Stimulated activated effector memory CD8-positive, alpha-beta T cell treated with anti-CD3 and anti-CD28 coated beads, Interleukin-12 subunit alpha, Interleukin-12 subunit beta, amount 100 ng/mL, for 72 hours (primary cell): ENCODE measurements around the gene TESK1.
A peak's percentile ranks its signal among the peaks of the same experiment; 100 is the strongest.
"Not testable (repeated sequence)": the region's sequence is repeated elsewhere in the genome, so short reads cannot be mapped to it uniquely, and the experiment has no call there.

Experiments
- ATAC-seq: fragments of 150-1000 bp; cut with Tn5 transposase; 2 replicates; pipeline ENCODE4 v1.10.0; 2021
- DNase-seq, 2 donors: peaks; one replicate each; pipeline ENCODE4 v3.0.0; 2021 to 2022; ENCODE audit warnings: low spot score in 2 of 2
- H3K27ac Mint-ChIP-seq: one replicate; pipeline ENCODE4 v1.8.0; 2022; ENCODE audit warnings: mild to moderate bottlenecking, mixed read lengths
- H3K36me3 Mint-ChIP-seq: one replicate; pipeline ENCODE4 v1.8.0; 2022; ENCODE audit warnings: mild to moderate bottlenecking, mixed read lengths
- H3K4me1 Mint-ChIP-seq: one replicate; pipeline ENCODE4 v1.8.0; 2022; ENCODE audit warnings: mixed read lengths
- H3K4me3 Mint-ChIP-seq: one replicate; pipeline ENCODE4 v1.8.0; 2022; ENCODE audit warnings: mild to moderate bottlenecking, mixed read lengths
- H3K9me3 Mint-ChIP-seq: one replicate; pipeline ENCODE4 v1.8.0; 2022; ENCODE audit warnings: mixed read lengths

TESK1 gene

GRCh38 chr9:35618325-35618727 is 13.3 kb downstream of the TESK1 start, which contains the start of gene CD72:
Gene CD72 (minus strand): TSS chr9:35618413. CDS start chr9:35618303, 110 bp downstream.
- peak within 1 kb of the TSS; percentile 90 for H3K4me3 Mint-ChIP-seq
- DNase-seq (no peak), ATAC-seq (no peak)
- peak within 1 kb of the TSS; percentile 98 for H3K27ac Mint-ChIP-seq
- H3K9me3 Mint-ChIP-seq: no peaks in the 10 kb centered on the region
- H3K4me1 Mint-ChIP-seq: peaks cover 75% of the 10 kb centered on the region
- peaks cover 25% of the 10 kb centered on the region for H3K36me3 Mint-ChIP-seq

- ATAC-seq (peak; percentile 85), DNase-seq (peak; percentile 36 to 78)
- Mint-ChIP-seq H3K4me3 (peak overlapping the region; percentile 90), H3K9me3 (no peaks in the 10 kb centered on the region), H3K4me1 (peaks cover 74% of the 10 kb centered on the region), H3K36me3 (peaks cover 23% of the 10 kb centered on the region), H3K27ac (peak overlapping the region; percentile 98)
These were observed 14.1 kb downstream of the TESK1 start for GRCh38 chr9:35618854-35619799.

GRCh38 chr9:35619800-35620158 is 14.7 kb downstream of the TESK1 start:
- Mint-ChIP-seq H3K4me1 (peaks cover 68% of the 10 kb centered on the region), H3K4me3 (peak overlapping the region; percentile 90), H3K36me3 (peaks cover 19% of the 10 kb centered on the region), H3K9me3 (no peaks in the 10 kb centered on the region), H3K27ac (peak overlapping the region; percentile 98)
- ATAC-seq (peak; percentile 81), DNase-seq (no peak)

- Mint-ChIP-seq H3K4me3 (no peak overlapping the region), H3K4me1 (peaks cover 19% of the 10 kb centered on the region), H3K36me3 (no peaks in the 10 kb centered on the region), H3K9me3 (no peaks in the 10 kb centered on the region), H3K27ac (no peak overlapping the region)
- DNase-seq (no peak), ATAC-seq (no peak)
These were observed 22.5 kb downstream of the TESK1 start for GRCh38 chr9:35627575-35627974.

- Mint-ChIP-seq H3K4me3 (no peak overlapping the region), H3K27ac (no peak overlapping the region), H3K4me1 (peaks cover 19% of the 10 kb centered on the region), H3K36me3 (no peaks in the 10 kb centered on the region), H3K9me3 (no peaks in the 10 kb centered on the region)
- ATAC-seq (no peak), DNase-seq (no peak)
These were observed 23.4 kb downstream of the TESK1 start for GRCh38 chr9:35628389-35628991.

- ATAC-seq (no peak), DNase-seq (no peak)
- no peaks in the 10 kb centered on the region for H3K36me3 Mint-ChIP-seq
- H3K4me3 Mint-ChIP-seq: no peak overlapping the region
- no peaks in the 10 kb centered on the region for H3K9me3 Mint-ChIP-seq
- H3K4me1 Mint-ChIP-seq: peaks cover 21% of the 10 kb centered on the region
- H3K27ac Mint-ChIP-seq: no peak overlapping the region
These were observed 24.5 kb downstream of the TESK1 start for GRCh38 chr9:35629597-35629996.

- no peaks in the 10 kb centered on the region for H3K36me3 Mint-ChIP-seq
- H3K4me1 Mint-ChIP-seq: peaks cover 58% of the 10 kb centered on the region
- peak overlapping the region; percentile 33 for H3K4me3 Mint-ChIP-seq
- ATAC-seq (no peak), DNase-seq (no peak)
- H3K27ac Mint-ChIP-seq: peak overlapping the region; percentile 89
- peaks cover 3% of the 10 kb centered on the region for H3K9me3 Mint-ChIP-seq
These were observed 30.7 kb downstream of the TESK1 start for GRCh38 chr9:35635730-35636129.

- no peaks in the 10 kb centered on the region for H3K36me3 Mint-ChIP-seq
These were observed 31.2 kb downstream of the TESK1 start for GRCh38 chr9:35636135-35636876.

GRCh38 chr9:35636877-35637246 is 31.8 kb downstream of the TESK1 start:
- Mint-ChIP-seq H3K27ac (peak overlapping the region; percentile 89), H3K4me3 (peak overlapping the region; percentile 58), H3K4me1 (peaks cover 68% of the 10 kb centered on the region)
- H3K9me3 Mint-ChIP-seq, H3K36me3 Mint-ChIP-seq, ATAC-seq, DNase-seq: not testable (repeated sequence)

More at GRCh38 chr9:35636135-35636876, 31.2 kb downstream of the TESK1 start:
- peak overlapping the region; percentile 58 for H3K4me3 Mint-ChIP-seq
- no peak for DNase-seq
- H3K27ac Mint-ChIP-seq: peak overlapping the region; percentile 89
- no peak for ATAC-seq
- H3K9me3 Mint-ChIP-seq: peaks cover 3% of the 10 kb centered on the region
- H3K4me1 Mint-ChIP-seq: peaks cover 64% of the 10 kb centered on the region

- Mint-ChIP-seq H3K4me3 (peak overlapping the region; percentile 58), H3K4me1 (peaks cover 68% of the 10 kb centered on the region), H3K27ac (peak overlapping the region; percentile 89)
- not testable (repeated sequence) for H3K9me3 Mint-ChIP-seq, ATAC-seq, H3K36me3 Mint-ChIP-seq, DNase-seq
These were observed 32.4 kb downstream of the TESK1 start for GRCh38 chr9:35637427-35637955.

- H3K4me3 Mint-ChIP-seq: peak overlapping the region; percentile 58
- peak overlapping the region; percentile 89 for H3K27ac Mint-ChIP-seq
- DNase-seq, H3K9me3 Mint-ChIP-seq, H3K36me3 Mint-ChIP-seq, ATAC-seq: not testable (repeated sequence)
- peaks cover 74% of the 10 kb centered on the region for H3K4me1 Mint-ChIP-seq
These were observed 33.7 kb downstream of the TESK1 start for GRCh38 chr9:35638751-35639150.

- H3K36me3 Mint-ChIP-seq, ATAC-seq, DNase-seq, H3K9me3 Mint-ChIP-seq: not testable (repeated sequence)
- H3K4me3 Mint-ChIP-seq: peak overlapping the region; percentile 58
- H3K27ac Mint-ChIP-seq: peak overlapping the region; percentile 89
- peaks cover 74% of the 10 kb centered on the region for H3K4me1 Mint-ChIP-seq
These were observed 34.2 kb downstream of the TESK1 start for GRCh38 chr9:35639225-35639624.

GRCh38 chr9:35639631-35640030 is 34.6 kb downstream of the TESK1 start:
- peaks cover 14% of the 10 kb centered on the region for H3K36me3 Mint-ChIP-seq
- ATAC-seq: no peak
- no peak for DNase-seq
- peaks cover 76% of the 10 kb centered on the region for H3K4me1 Mint-ChIP-seq
- H3K4me3 Mint-ChIP-seq: peak overlapping the region; percentile 58
- peaks cover 3% of the 10 kb centered on the region for H3K9me3 Mint-ChIP-seq
- H3K27ac Mint-ChIP-seq: peak overlapping the region; percentile 89

- ATAC-seq, H3K9me3 Mint-ChIP-seq, DNase-seq: not testable (repeated sequence)
- Mint-ChIP-seq H3K36me3 (peaks cover 18% of the 10 kb centered on the region), H3K27ac (peak overlapping the region; percentile 89), H3K4me1 (peaks cover 72% of the 10 kb centered on the region), H3K4me3 (peak overlapping the region; percentile 58)
These were observed 35.4 kb downstream of the TESK1 start for GRCh38 chr9:35640431-35640830.

- not testable (repeated sequence) for H3K9me3 Mint-ChIP-seq, H3K4me3 Mint-ChIP-seq, ATAC-seq, H3K27ac Mint-ChIP-seq, DNase-seq
- Mint-ChIP-seq H3K4me1 (peaks cover 68% of the 10 kb centered on the region), H3K36me3 (peaks cover 28% of the 10 kb centered on the region)
These were observed 36.4 kb downstream of the TESK1 start for GRCh38 chr9:35641478-35641877.
